GDM1 (cell line): ENCODE results near the gene ROCK2.

ENCODE experiments used
- DNase-seq: peaks from one replicate; lab custom pipeline; 2025; lab: John Stamatoyannopoulos, UW

The ROCK2 gene

DNA sequence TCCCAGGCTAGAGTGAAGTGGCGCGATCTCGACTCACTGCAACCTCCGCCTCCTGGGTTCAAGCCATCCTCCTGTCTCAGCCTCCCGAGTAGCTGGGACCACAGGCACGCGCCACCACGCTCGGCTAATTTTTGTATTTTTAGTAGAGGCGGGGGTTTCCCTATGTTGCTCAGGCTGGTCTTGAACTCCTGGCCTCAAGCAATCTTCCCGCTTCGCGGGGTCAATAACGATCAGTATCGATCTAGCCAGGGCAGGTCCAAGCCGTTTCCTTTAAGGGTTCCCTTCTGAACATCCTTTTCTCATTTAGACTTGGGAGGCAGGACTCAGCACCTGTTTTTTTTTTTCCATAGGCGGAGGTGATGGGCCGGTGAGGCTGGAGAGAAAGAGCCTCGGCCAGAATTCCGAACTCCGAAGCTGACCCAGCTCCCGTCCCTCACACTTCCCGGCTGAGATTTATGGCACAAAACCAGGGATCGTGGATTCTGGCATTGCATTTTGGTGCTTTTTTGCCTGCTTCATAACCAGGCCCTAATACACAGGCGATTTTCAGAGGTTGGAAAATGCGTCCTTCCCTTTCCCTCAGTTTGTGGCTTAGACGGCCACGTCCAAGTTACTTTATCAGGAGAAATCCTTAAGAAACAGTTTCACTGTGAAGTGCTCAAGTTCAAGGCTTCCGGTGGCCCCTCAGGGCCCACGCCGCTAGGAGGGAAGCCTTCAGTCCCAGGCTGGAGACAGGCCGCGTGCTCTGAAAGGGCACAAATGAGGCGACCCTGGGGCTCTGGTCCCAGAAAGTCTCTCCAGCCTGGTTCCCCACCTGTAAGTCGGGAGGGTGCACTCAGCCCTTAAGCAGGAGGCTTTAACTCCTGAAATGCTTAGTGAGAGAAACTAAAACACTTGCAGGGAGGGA is 190.2 kb downstream of the ROCK2 start:
- DNase-seq = peak; percentile 40

DNA sequence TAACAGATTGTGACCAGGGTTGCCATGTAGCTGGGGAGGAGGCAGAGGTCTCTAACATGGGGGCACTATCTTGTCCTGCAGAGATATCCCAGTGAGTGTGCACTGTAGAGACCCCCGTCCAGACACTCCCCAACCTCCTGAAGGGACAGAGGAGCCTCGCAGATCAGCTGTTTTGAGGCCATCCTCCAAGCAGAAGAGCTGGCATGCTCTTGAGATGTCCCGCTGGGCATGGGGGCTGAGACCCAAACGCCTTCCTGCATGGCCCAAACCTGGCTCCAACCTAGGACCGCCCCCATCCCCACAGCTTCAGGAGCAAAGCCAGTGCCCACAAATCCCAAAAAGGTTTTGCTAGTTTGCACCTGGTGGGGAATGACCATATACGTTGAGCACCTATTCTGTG is 191.8 kb downstream of the ROCK2 start:
- no peak for DNase-seq

DNA sequence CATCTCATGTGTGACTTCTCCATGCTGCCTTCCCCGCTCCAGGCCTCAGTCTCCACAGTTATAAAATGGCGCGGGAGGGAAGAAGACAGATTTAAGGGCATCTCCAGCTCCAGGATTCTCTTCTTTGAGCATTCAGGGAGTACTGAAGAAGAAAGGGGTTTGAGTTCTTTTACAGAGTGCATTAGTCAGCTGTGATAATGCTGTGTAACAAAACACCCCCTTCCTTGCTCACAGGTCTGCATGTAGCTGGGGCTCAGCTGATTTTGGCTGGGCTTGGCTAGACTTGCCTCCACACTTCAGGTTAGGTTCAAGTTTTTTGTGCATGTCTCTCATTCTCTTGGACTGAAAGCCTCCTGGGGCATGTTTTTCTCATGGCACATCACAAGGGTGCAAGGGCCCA is 197.2 kb downstream of the ROCK2 start:
- no peak for DNase-seq

DNA sequence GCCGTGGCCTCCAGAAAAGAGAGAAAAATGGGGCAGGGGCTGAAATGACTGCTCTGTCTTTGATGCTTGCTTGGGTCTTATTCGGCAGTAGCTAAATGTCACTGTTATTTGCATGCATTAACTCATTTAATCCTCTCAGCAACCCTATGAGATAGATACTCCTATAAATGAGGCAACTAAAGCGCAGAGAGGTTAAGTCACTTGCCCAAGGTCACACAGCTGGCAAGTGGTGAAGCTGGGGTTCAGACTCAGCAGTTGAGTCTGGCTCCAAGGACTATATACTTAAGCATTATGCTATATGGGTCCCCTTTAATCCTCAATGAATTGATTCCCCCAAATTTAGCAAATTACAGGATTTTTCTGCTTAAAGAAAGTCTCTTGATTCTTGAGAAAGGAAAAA is 198.4 kb downstream of the ROCK2 start:
- no peak for DNase-seq

DNA sequence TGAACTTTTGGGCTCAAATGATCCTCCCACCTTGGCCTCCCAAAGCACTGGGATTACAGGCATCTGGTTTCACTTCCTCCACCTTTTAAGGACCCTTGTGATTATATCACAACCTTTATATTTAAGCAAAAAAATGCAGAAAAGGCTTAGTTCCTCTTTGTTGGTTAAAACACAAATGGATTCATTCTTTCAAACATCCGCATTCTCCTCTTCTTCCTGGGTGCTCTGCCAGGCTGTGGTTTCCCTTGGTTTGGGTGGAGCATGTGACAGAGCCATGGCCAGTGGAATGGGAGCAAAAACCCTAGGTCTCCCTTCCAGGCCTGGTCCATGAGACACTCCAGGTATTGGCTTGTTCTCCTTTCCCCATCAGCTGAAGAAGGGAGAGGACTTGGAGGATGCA is 199.1 kb downstream of the ROCK2 start:
- no peak for DNase-seq

DNA sequence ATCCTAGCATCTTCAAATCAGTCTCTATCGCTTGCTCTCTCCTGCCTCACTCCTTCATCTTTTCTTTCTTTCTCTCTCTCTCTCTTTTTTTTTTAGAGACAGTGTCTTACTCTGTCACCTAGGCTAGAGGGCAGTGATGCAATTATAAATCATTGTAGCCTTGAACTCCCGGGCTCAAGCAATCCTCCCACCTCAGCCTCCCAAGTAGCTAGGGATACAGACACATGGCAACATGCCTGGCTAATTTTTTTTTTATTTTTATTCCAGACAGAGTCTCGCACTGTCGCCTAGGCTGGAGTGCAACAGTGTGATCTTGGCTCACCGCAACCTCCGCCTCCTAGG is 199.7 kb downstream of the ROCK2 start:
- no peak for DNase-seq

DNA sequence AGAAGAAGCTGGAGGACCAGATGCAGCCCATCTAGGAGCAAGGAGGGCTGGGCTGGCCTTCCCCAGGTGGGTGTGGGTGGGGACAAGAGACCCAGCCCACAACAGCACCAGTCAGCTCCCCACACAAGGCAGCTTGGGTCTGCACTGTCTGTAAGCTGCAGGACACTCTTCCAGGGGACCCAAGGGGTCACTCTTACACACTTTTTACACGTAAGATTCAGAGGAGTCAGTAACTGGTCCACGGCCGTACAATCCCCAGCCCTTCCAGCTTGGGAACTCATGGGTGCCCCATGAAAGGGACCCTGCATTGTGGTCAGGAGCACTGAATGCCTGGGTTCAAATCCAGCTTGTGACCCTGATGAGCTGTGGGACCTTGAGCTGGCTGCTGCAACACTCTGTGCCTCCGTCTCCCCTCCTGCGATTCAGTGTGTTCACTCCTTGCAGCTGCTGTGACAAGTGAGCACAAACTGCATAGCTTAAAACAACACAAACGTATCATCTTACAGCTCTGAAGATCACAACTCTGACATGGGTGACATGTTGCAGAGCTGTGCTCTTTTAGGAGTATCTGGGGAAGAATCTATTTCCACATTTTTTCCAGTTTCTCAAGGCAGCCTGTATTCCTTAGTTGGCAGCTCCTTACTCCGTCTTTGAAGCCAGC is 200.2 kb downstream of the ROCK2 start:
- DNase-seq = no peak

DNA sequence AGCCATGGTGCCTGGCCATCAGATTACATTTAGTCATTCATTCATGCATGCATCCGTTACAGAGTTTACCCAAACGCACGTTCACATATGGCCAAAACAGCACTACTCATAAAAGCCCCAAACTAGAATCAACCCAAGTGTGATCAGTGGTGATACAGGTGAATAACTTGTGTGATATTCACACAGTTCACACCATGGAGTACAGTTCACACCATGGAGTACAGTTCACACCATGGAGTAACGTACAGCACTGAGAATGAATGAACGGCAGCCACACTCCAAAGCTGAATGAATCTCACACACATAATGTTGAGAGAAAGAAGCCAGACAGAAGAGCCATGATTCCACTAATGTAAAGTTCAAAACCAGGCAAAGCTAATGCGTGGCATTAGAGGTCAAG is 201.4 kb downstream of the ROCK2 start:
- DNase-seq = no peak

DNA sequence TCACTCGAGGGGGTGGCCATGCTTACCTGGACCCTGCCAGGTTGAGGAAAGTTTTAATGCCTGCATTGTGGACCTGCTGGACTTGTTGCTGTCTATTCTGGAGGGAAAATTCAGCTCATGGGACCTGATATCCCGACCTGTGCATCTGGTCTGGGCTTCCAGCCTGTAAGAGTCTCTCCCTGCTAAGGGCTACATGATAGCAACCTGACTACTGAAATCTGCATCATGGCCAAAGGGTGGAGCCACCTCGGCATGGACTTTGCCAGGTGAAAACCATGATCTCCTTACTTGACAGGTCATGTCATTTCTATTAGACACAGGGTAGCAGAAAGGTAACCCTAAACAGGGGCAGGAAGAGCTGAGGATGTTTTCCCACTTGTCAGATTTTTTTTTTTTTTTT is 202.1 kb downstream of the ROCK2 start:
- DNase-seq = no peak

DNA sequence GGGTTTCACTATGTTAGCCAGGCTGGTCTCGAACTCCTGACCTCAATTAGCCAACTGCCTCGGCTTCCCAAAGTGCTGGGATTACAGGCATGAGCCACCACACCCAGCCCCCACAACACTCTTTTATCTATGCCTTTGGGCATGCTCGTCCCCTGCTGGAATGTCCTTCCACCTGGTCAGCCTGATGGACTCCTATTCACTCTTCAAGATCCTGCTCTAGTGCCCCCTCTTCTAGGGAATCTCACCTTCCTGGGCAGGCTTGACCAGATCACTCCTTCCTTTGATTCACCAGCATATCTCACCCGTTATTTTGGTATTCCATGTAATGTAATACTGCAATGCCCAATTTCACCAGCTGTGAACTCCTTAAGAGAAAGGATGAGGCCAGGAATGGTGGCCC is 203.1 kb downstream of the ROCK2 start:
- DNase-seq = no peak

DNA sequence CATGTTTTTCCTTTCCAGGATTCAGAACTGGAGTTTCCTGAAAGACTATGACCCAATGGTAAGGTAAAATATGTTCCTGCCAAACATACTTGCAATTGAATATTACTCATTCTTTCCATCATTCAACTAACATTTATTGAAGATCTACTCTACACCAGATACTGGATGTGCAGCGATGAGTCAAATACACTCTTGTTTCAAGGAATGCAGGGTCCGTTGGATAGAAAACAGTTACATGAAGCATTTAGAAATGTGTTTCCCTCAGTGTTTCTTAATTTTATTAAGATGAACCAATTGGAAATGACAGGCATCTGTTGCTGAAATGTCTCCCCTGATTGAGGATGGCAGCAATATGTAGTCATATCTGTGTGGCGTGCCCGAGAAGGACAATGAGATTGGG is 203.9 kb downstream of the ROCK2 start:
- no peak for DNase-seq

DNA sequence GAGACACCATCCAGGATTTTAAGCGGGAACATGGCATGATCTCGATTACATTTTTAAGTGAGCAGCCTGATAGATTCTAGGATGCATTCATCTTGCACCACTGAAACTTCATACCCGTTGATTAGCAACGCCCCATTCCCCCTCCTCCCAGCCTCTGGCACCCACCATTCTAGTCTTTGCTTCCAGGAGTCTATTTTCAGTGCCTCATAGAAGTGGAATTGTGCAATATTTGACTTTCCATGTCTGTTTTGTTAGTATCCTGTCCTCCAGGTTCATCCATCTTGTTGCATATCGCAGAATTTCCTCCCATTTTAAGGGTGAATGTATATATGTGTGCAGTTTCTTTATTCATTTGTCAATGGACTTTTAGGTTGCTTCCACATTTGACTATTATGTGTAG is 210.1 kb downstream of the ROCK2 start:
- no peak for DNase-seq

DNA sequence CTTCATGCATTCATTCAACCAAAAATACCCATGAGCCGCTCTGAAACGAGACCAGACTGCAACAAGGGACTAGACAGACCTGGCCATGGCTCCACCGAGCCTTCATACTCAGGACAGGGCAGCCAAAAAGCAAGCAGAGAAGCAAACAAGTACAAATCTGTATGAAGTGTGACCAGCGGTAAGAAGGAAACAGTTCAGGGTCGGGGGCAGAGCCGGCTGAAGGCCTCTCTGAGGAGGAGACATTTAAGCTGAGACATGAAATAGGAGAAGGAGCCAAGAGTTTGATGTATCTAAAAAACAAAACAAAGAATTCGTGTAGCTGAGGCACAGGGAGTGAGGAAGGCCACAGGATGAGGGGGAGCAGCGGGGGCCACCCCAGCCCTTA is 210.5 kb downstream of the ROCK2 start:
- DNase-seq = no peak

DNA sequence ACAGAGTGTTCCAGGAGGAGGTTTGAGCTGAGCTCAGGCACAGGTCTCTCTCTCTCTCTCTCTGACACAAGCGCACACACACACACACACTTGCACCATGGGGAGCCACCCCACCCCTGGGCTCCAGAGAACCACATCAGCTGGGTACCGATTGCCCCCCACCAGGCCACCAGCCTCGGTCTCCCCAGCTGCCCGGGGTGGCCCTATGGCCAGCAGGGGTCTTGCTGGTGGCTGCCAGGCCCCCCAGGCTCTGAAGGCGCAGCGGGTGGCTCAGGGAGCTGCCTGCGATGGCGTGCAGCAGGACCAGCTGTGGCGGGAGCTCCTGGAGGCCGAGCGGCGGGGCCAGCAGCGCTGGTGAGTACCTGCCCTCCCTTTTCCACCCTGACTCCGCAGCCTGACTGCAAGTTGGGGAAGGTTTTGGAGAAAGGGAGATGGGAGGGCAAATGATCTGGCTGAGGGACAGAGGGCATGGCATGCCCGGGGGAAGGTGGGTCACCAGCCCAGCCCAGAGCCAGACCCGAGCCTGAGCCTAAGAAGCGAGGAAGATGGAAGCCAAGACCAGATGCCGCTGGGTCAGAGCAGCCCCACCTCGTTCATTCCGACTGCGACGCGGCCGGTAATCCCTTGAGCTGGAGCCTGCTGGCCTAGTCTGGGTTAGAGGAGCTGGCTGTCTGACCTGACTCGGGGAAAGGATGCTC is 211.0 kb downstream of the ROCK2 start:
- no peak for DNase-seq

DNA sequence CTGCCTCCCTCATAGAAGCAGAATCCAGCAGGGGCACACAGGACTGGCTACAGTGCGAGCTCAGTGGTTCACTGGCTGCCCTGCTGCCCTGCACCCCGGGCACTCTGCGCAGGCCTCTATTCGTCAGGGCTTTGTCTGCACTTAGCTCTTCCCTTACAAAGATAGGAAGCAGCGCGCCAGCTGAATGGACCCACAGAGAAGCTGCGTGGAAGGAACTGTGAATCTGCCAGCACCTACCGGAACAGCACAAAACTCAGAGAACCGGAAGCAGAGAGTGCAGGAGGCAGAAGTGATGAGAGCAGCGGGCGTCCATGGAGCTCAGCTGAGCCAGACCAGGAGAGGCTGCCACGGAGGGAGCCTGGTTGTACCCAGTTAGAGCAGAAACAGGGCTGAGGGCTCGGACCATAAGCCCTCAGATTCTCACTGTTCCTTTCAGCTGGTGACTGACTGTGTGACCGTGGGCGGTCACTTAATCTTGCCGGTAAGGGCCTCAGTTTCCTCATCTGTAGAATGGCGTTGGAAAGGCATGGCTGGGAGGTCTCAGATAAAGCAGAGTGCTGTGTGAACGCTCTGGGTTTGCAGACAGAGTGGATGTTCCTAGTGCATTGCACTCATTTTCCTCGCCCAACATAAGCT is 212.3 kb downstream of the ROCK2 start:
- no peak for DNase-seq

DNA sequence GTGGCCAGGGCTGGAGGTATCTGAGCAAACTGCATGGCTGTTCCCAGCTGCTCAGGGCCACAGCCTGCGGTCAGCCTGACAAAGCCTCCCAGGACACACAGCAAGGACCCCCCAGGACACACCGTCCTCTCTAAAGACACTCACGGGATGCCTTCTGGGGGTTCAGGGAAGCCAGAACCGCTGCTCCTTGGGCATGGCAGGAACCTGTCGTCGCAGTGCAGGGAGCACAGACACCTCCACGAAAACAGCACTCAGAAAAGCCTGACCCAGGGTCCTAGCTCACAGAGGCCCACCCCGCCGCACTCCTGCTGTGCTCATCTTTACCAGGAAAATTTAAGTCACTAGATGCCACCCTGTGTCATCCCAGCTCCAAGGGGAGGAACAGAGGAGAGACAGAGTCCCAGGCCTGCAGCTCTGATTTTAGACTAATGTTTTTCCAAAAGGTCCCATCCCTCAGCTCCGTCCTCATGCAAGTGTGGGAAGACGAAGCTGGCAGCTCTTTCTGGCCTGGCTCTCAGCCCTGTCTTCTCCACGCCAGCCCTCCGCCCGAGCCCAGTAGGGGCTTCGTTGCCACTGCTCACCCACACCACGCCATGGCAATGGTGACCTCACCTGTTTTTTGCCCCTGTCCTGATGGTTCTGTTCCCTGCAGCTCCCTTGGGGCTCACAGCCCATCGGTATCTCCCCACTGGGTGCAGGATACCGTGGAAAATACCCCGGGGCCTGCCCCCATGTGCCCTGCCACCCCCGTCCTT is 213.1 kb downstream of the ROCK2 start:
- no peak for DNase-seq
